H9 (cell line): ENCODE data around the gene M6PR. TPM values are rescaled to one million over a fixed set of nuclear protein-coding genes. Genes with fewer than 3 reads are reported as not detected.

ENCODE experiments used
- DNase-seq: peaks from one replicate; pipeline ENCODE4 v3.0.0-alpha.2; 2017
- H2AFZ ChIP-seq: one replicate; pipeline ENCODE4 v1.6.1; 2013; ENCODE audit warnings: mild to moderate bottlenecking, low read length, control low read depth, moderate library complexity
- H2AK5ac ChIP-seq: 2 replicates; pipeline ENCODE4 v1.6.1; 2013; ENCODE audit warnings: low read length, control low read depth, mixed read lengths; ENCODE audit not compliant: insufficient read length
- H2BK120ac ChIP-seq: one replicate; pipeline ENCODE4 v1.6.1; 2013; ENCODE audit warnings: low read depth, mild to moderate bottlenecking, low read length, control low read depth, inconsistent platforms; ENCODE audit not compliant: poor library complexity, severe bottlenecking
- H2BK12ac ChIP-seq: 2 replicates; pipeline ENCODE4 v1.6.1; 2013; ENCODE audit warnings: low read length, control low read depth, mixed read lengths, low read depth; ENCODE audit not compliant: insufficient read length
- H2BK15ac ChIP-seq: 2 replicates; pipeline ENCODE4 v1.6.1; 2013; ENCODE audit warnings: low read depth, low read length, control low read depth
- H2BK20ac ChIP-seq: one replicate; pipeline ENCODE4 v1.6.1; 2013; ENCODE audit warnings: low read depth, mild to moderate bottlenecking, low read length, control low read depth, inconsistent platforms; ENCODE audit not compliant: poor library complexity, severe bottlenecking
- H2BK5ac ChIP-seq: 2 replicates; pipeline ENCODE4 v1.6.1; 2013; ENCODE audit warnings: low read length, control low read depth, mixed read lengths; ENCODE audit not compliant: insufficient read length
- H3K14ac ChIP-seq: 2 replicates; pipeline ENCODE4 v1.6.1; 2013; ENCODE audit warnings: low read length, control low read depth; ENCODE audit not compliant: insufficient read depth
- H3K18ac ChIP-seq: 2 replicates; pipeline ENCODE4 v1.6.1; 2013; ENCODE audit warnings: low read depth, mild to moderate bottlenecking, mixed read lengths, low read length, control low read depth; ENCODE audit not compliant: insufficient read length
- H3K23ac ChIP-seq: 2 replicates; pipeline ENCODE4 v1.6.1; 2013; ENCODE audit warnings: low read length, control low read depth, mixed read lengths, low read depth; ENCODE audit not compliant: insufficient read length
- H3K23me2 ChIP-seq: 2 replicates; pipeline ENCODE4 v1.6.1; 2013; ENCODE audit warnings: low read depth, mild to moderate bottlenecking, mixed read lengths, low read length, control low read depth; ENCODE audit not compliant: insufficient read length, poor library complexity, severe bottlenecking
- H3K27ac ChIP-seq: 2 replicates; pipeline ENCODE4 v1.5.1; 2013; ENCODE audit warnings: low read length, control low read depth, mixed read lengths, low read depth; ENCODE audit not compliant: insufficient read length
- H3K27me3 ChIP-seq: 2 replicates; pipeline ENCODE4 v1.6.1; 2013; ENCODE audit warnings: low read length, control low read depth, inconsistent platforms; ENCODE audit not compliant: insufficient read depth
- H3K4ac ChIP-seq: 2 replicates; pipeline ENCODE4 v1.6.1; 2013; ENCODE audit warnings: low read depth, mild to moderate bottlenecking, control low read depth, inconsistent platforms, low read length, moderate library complexity
- H3K4me1 ChIP-seq: 2 replicates; pipeline ENCODE4 v1.6.1; 2013; ENCODE audit warnings: low read length, control low read depth, inconsistent platforms; ENCODE audit not compliant: insufficient read depth
- H3K4me2 ChIP-seq: 2 replicates; pipeline ENCODE4 v1.6.1; 2013; ENCODE audit warnings: low read length, control low read depth, mixed read lengths; ENCODE audit not compliant: insufficient read length, insufficient read depth
- H3K56ac ChIP-seq: 2 replicates; pipeline ENCODE4 v1.6.1; 2013; ENCODE audit warnings: low read depth, mild to moderate bottlenecking, mixed read lengths, low read length, control low read depth; ENCODE audit not compliant: insufficient read length
- H3K79me1 ChIP-seq: 2 replicates; pipeline ENCODE4 v1.6.1; 2013; ENCODE audit warnings: low read depth, mild to moderate bottlenecking, moderate library complexity, low read length, control low read depth, inconsistent platforms; ENCODE audit not compliant: insufficient read depth, poor library complexity, severe bottlenecking
- H3K79me2 ChIP-seq: 2 replicates; pipeline ENCODE4 v1.6.1; 2013; ENCODE audit warnings: low read length, control low read depth, inconsistent platforms; ENCODE audit not compliant: insufficient read depth
- H3K9ac ChIP-seq: 2 replicates; pipeline ENCODE4 v1.6.1; 2013; ENCODE audit warnings: low read length, control low read depth, mixed read lengths; ENCODE audit not compliant: insufficient read length; ENCODE audit errors: extremely low read depth
- H3K9me3 ChIP-seq: one replicate; pipeline ENCODE4 v1.6.1; 2013; ENCODE audit warnings: low read depth, low read length, inconsistent platforms; ENCODE audit not compliant: control insufficient read depth
- H3T11ph ChIP-seq: one replicate; pipeline ENCODE4 v1.6.1; 2013; ENCODE audit warnings: mild to moderate bottlenecking, low read length, control low read depth, inconsistent platforms
- H4K20me1 ChIP-seq: one replicate; pipeline ENCODE4 v1.6.1; 2013; ENCODE audit not compliant: control insufficient read depth, insufficient read length, insufficient read depth
- H4K5ac ChIP-seq: 2 replicates; pipeline ENCODE4 v1.6.1; 2013; ENCODE audit warnings: low read depth, mild to moderate bottlenecking, mixed read lengths, low read length, control low read depth; ENCODE audit not compliant: insufficient read length
- H4K8ac ChIP-seq: replicated peaks from 2 replicates; pipeline ENCODE4 v1.6.1; 2013; ENCODE audit warnings: low read length, control low read depth, mixed read lengths, low read depth; ENCODE audit not compliant: insufficient read length
- H4K91ac ChIP-seq: 2 replicates; pipeline ENCODE4 v1.6.1; 2013; ENCODE audit warnings: low read depth, mild to moderate bottlenecking, moderate library complexity, mixed read lengths, low read length, control low read depth; ENCODE audit not compliant: insufficient read length
- H3K27ac Mint-ChIP-seq, 3 experiments: 2 replicates in 2 of 3; 3 replicates in 1 of 3; pipeline ENCODE4 v1.8.0; 2020 to 2021; ENCODE audit warnings: mixed read lengths in 3 of 3, mild to moderate bottlenecking in 1 of 3, moderate library complexity in 1 of 3
- H3K27me3 Mint-ChIP-seq: 2 replicates; pipeline ENCODE4 v1.8.0; 2021; ENCODE audit warnings: low read depth, mild to moderate bottlenecking, moderate library complexity, mixed read lengths
- H3K36me3 Mint-ChIP-seq, 3 experiments: 2 replicates in 2 of 3; 3 replicates in 1 of 3; pipeline ENCODE4 v1.8.0; 2020 to 2021; ENCODE audit warnings: low read depth in 3 of 3, mixed read lengths in 3 of 3; ENCODE audit not compliant: insufficient read depth in 1 of 3
- H3K4me1 Mint-ChIP-seq, 2 experiments: 2 replicates each; pipeline ENCODE4 v1.8.0; 2020; ENCODE audit warnings: mixed read lengths in 2 of 2
- H3K4me3 Mint-ChIP-seq, 2 experiments: 2 replicates in 1 of 2; 3 replicates in 1 of 2; pipeline ENCODE4 v1.8.0; 2020 to 2021; ENCODE audit warnings: mild to moderate bottlenecking in 2 of 2, mixed read lengths in 2 of 2, moderate library complexity in 1 of 2
- H3K9me3 Mint-ChIP-seq, 2 experiments: 2 replicates in 1 of 2; 3 replicates in 1 of 2; pipeline ENCODE4 v1.8.0; 2020; ENCODE audit warnings: mild to moderate bottlenecking in 2 of 2, mixed read lengths in 2 of 2, moderate library complexity in 1 of 2
- CTCF ChIP-seq: fragments of 200-600 bp; sonication (generic); conservative IDR thresholded peaks from 3 replicates; pipeline ENCODE4 v1.8.0; 2021; ENCODE audit warnings: antibody characterized with exemption, mild to moderate bottlenecking
- WGBS: extraction: QIAGEN DNeasy Blood & Tissue Kit; methylation state at CpG from one replicate; pipeline ENCODE4 v1.1.7; 2013; ENCODE audit warnings: missing lambda C conversion rate, low lambda C conversion rate, mixed read lengths; ENCODE audit not compliant: insufficient read length; ENCODE audit errors: extremely low coverage; 5-methylcytosine and 5-hydroxymethylcytosine counted together
- total RNA-seq: library from RNA; stranded (reverse); gene quantifications from 2 replicates; pipeline ENCODE4 v1.2.1, GENCODE V29; 2021

M6PR gene
- total RNA-seq, 1 experiment from 2014 or later = 163 TPM

GRCh38 chr12:8905546-8905945 lies 43.9 kb downstream of the M6PR start:
- peak; percentile 68 for DNase-seq
- Histone ChIP-seq H2AFZ (no peak overlapping the region), H4K91ac (no peak overlapping the region), H2BK120ac (no peak overlapping the region), H2BK12ac (no peak overlapping the region), H2BK5ac (no peak overlapping the region), H4K20me1 (no peaks in the 10 kb centered on the region), H3K18ac (no peak overlapping the region), H3K4me1 (peaks cover 2% of the 10 kb centered on the region; the same call in 1 of the 2 replicates), H2BK20ac (no peak overlapping the region), H3K23ac (no peak overlapping the region), H4K5ac (no peak overlapping the region), H2AK5ac (no peak overlapping the region), H3K56ac (no peak overlapping the region), H3K14ac (no peak overlapping the region), H3K9ac (no peak overlapping the region), H3K23me2 (no peaks in the 10 kb centered on the region), H3K9me3 (no peaks in the 10 kb centered on the region), H3K79me1 (no peaks in the 10 kb centered on the region), H3K4me2 (no peak overlapping the region), H3K4ac (no peak overlapping the region), H3K79me2 (no peaks in the 10 kb centered on the region), H3T11ph (no peak overlapping the region), H4K8ac (no peak overlapping the region), H3K27ac (peak overlapping the region; percentile 95), H3K27me3 (no peaks in the 10 kb centered on the region), H2BK15ac (no peak overlapping the region)
- Mint-ChIP-seq H3K4me3 (peak overlapping the region in 1 of 2 experiments; percentile 19; a peak in 1 of 5 replicates), H3K4me1 (peaks cover 41 to 45% of the 10 kb centered on the region in 2 experiments), H3K36me3 (peaks cover 8 to 26% (median 20%) of the 10 kb centered on the region in 3 experiments), H3K27me3 (no peaks in the 10 kb centered on the region), H3K27ac (peak overlapping the region; percentile 93 to 99 (median 97); a peak in 6 of 7 replicates), H3K9me3 (peaks cover 13 to 22% of the 10 kb centered on the region in 2 experiments; a peak in 4 of 5 replicates)
- WGBS = no CpG with 5 or more reads among the region's 10 CpGs
- TF ChIP-seq CTCF = no peak
